Measurements from ENCODE around the gene LSMEM2. TPM values are rescaled to one million over a fixed set of nuclear protein-coding genes. Genes with fewer than 3 reads are reported as not detected.

The LSMEM2 gene
- total and polyA plus RNA-seq, 2 of the 8 experiments (the other 6 are each of a cell fraction or from before 2014, with no cell fraction given): 0.58 to 0.68 TPM

DNA sequence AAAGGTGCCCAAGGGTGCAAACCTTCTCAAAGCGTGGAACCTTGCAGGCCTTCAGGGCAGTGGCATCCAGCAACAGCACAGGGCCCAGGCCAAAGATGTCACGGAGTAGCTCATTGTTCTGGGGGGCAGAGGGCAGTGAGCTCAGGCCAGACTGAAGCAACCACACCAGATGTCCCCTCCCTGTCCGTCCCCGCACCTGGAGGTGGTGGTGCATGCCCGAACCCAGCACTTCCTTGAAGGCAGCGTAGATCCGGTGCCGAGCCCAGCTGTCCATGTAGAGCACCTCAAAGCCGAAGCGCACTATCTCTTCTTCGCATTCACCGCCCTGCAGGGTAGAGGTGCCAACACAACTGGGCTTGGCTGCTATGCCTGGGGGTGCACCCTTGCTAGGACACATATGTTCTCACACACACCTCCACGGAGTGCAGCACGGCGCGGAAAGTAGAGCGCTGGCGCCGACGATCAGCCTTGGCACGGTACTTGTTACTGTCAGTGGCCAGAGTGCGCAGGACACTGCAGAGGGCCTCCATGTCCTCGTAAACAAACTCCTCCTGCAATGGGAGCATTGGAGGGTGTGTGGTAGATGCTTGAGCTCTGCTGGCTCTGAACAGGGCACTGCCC is 9.6 kb downstream of the LSMEM2 start:
- H4K5ac ChIP-seq (ENCODE audit: insufficient read length, low read depth, low read length): no peak overlapping the region
- ChIA-PET CTCF (ENCODE audit: partially characterized antibody) (interaction anchor here (0.8 to 4.3 kb wide), 7 partner anchors 9 to 60 kb away, joined by 3 to 13 read pairs (median 3); partner anchors contain the start of gene HYAL1), POLR2A (ENCODE audit: partially characterized antibody) (interaction anchor here (0.6 to 6.8 kb wide), 5 partner anchors 10 to 40 kb away, joined by 3 to 122 read pairs (median 3); partner anchors contain the start of genes HYAL3, LSMEM2 and NAA80)
- no peak overlapping the region for H4K91ac ChIP-seq (replicated peaks; ENCODE audit: insufficient read length, low read length)
- no peak overlapping the region for H2AK5ac ChIP-seq (ENCODE audit: low read depth, low read length)
- no peak overlapping the region for H3K4me3 ChIP-seq (ENCODE audit: extremely low read depth in 1 of 4, insufficient read depth in 2 of 4, low read depth in 3 of 4, low read length in 4 of 4)
- whole genome bisulfite sequencing, 2 experiments (ENCODE audit: extremely low coverage in 1 of 2, insufficient coverage in 1 of 2, insufficient read length in 1 of 2, insufficient replicate concordance in 2 of 2, low coverage in 1 of 2, low lambda C conversion rate in 2 of 2, missing lambda C conversion rate in 1 of 2): 94% methylated on average over 23 of the region's 23 CpGs; no CpG with 5 or more reads in 1 of the 2 experiments
- no peak for DNase-seq (ENCODE audit: low read depth in 1 of 2, low spot score in 2 of 2)
- H4K20me1 ChIP-seq (replicated peaks in 1 of 2; ENCODE audit: control insufficient read depth in 1 of 2, insufficient read depth in 2 of 2, low read length in 2 of 2): peaks cover 0 to 13% of the 10 kb centered on the region in 2 experiments
- H3K36me3 ChIP-seq (ENCODE audit: control insufficient read depth in 2 of 4, insufficient read depth in 4 of 4, low read length in 3 of 4): peaks cover 16 to 29% (median 22%) of the 10 kb centered on the region in 4 experiments
- no peak overlapping the region for H3K56ac ChIP-seq (replicated peaks; ENCODE audit: insufficient read length, low read depth, low read length)
- no peak for FAIRE-seq
- H2AFZ ChIP-seq (ENCODE audit: low read length): no peak overlapping the region
- H3K27ac ChIP-seq (ENCODE audit: low read depth, low read length): no peak overlapping the region
- H3K4me2 ChIP-seq (ENCODE audit: insufficient read depth in 1 of 2, low read depth in 2 of 2, low read length in 2 of 2): no peak overlapping the region
- no peak overlapping the region for H2BK15ac ChIP-seq (ENCODE audit: low read length)
- peaks cover 8% of the 10 kb centered on the region; the same call in 1 of the 2 replicates for H3K79me1 ChIP-seq (ENCODE audit: low read depth, low read length)
- TF ChIP-seq GTF2F1 (IDR thresholded peaks at IDR 0.05; ENCODE audit: borderline replicate concordance, low read depth, low read length): no peak
- TF ChIP-seq, protein P1, sequence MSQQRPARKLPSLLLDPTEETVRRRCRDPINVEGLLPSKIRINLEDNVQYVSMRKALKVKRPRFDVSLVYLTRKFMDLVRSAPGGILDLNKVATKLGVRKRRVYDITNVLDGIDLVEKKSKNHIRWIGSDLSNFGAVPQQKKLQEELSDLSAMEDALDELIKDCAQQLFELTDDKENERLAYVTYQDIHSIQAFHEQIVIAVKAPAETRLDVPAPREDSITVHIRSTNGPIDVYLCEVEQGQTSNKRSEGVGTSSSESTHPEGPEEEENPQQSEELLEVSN (IDR thresholded peaks at IDR 0.05): no peak
- H2BK5ac ChIP-seq (ENCODE audit: low read depth, low read length): no peak overlapping the region; the same call in 1 of the 2 replicates
- H3K23ac ChIP-seq (ENCODE audit: insufficient read length): no peak overlapping the region
- no peaks in the 10 kb centered on the region; a peak in 1 of 7 replicates for H3K27me3 ChIP-seq (replicated peaks in 1 of 4; ENCODE audit: control insufficient read depth in 3 of 4, extremely low read depth in 1 of 4, insufficient read depth in 3 of 4, low read length in 3 of 4)
- peaks cover 0 to 15% of the 10 kb centered on the region in 2 experiments; a peak in 3 of 4 replicates for H3K79me2 ChIP-seq (ENCODE audit: control insufficient read depth in 1 of 2, insufficient read depth in 2 of 2, low read length in 2 of 2)
- H2BK20ac ChIP-seq (ENCODE audit: low read length): no peak overlapping the region
- H3K14ac ChIP-seq (ENCODE audit: insufficient read length): no peak overlapping the region
- no peak overlapping the region for H2BK12ac ChIP-seq (ENCODE audit: low read depth, low read length)
- no peak overlapping the region for H3K4ac ChIP-seq (replicated peaks; ENCODE audit: insufficient read length, low read depth, low read length)
- no peak overlapping the region for H3K18ac ChIP-seq (ENCODE audit: extremely low read depth, low read length)
- no peak overlapping the region for H4K8ac ChIP-seq (ENCODE audit: extremely low read depth, insufficient read depth, low read length)
- no peaks in the 10 kb centered on the region for H3K9me3 ChIP-seq (ENCODE audit: insufficient read depth in 2 of 2, low read depth in 1 of 2, low read length in 1 of 2)
- no peak overlapping the region for H3K9ac ChIP-seq (replicated peaks in 1 of 4; ENCODE audit: extremely low read depth in 1 of 4, low read depth in 3 of 4, low read length in 3 of 4)
- no peak overlapping the region for H2BK120ac ChIP-seq (replicated peaks; ENCODE audit: low read depth, low read length)
- H3K4me1 ChIP-seq (replicated peaks in 1 of 4; ENCODE audit: control insufficient read depth in 3 of 4, insufficient read depth in 4 of 4, low read length in 3 of 4): peaks cover 0 to 7% (median 5%) of the 10 kb centered on the region in 4 experiments; a peak in 4 of 7 replicates
- peaks cover 10% of the 10 kb centered on the region for H3K23me2 ChIP-seq (ENCODE audit: low read depth, low read length)
